ENCODE results near the gene KLHL29. TPM values are rescaled to one million over a fixed set of nuclear protein-coding genes. Genes with fewer than 3 reads are reported as not detected.

Gene KLHL29
- total and polyA plus RNA-seq, 2 donors (not counting 3 experiments of a cell fraction or from before 2014, with no cell fraction given) = 4.6 to 12.7 TPM

DNA sequence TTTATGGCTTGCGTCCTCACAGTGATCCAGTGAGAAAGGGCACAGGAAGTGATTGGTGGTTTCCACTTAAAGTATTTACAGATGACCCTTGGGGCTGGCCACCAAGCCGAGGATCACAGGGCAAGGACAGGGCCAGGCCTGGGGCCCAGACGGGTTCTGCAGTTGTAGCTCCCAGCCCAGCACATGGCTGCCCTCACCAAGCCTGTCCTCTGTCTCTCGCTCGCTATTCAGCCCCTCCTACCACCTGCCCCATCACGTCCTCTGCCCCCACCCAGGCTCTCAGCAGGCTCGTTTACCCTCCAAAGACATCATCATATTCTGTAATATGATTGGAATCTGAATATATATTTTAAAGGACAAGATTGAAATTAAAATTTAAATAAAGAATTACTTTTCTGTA, 246.0 kb downstream of the KLHL29 start:
- H3K27me3 ChIP-seq (ENCODE audit: control insufficient read depth in 2 of 2, insufficient read depth in 2 of 2, low read length in 2 of 2) = no peaks in the 10 kb centered on the region
- H3K4me3 ChIP-seq (replicated peaks in 1 of 3; ENCODE audit: insufficient read depth in 1 of 3, low read depth in 1 of 3, low read length in 3 of 3) = no peak overlapping the region
- no peak overlapping the region for H3K4me2 ChIP-seq (ENCODE audit: insufficient read depth, low read length)
- no peaks in the 10 kb centered on the region for H3K4me1 ChIP-seq (ENCODE audit: control insufficient read depth, extremely low read depth, insufficient read depth, low read length)
- POLR2A ChIA-PET = no interaction called here
- no peak for DNase-seq (ENCODE audit: low read depth, low spot score)
- dilution Hi-C loops (cut with MboI; ENCODE audit: extremely low pct_ligation_motif_present, low sequenced_read_pairs) = no loop called here
- no peaks in the 10 kb centered on the region for H3K9me3 ChIP-seq (replicated peaks; ENCODE audit: control insufficient read depth, insufficient read depth, low read length)
- no peaks in the 10 kb centered on the region for H3K79me2 ChIP-seq (ENCODE audit: control insufficient read depth, insufficient read depth, low read length)
- H4K20me1 ChIP-seq (replicated peaks; ENCODE audit: control insufficient read depth, extremely low read depth, insufficient read depth, low read length) = no peaks in the 10 kb centered on the region
- no peak overlapping the region for H2AFZ ChIP-seq (ENCODE audit: low read depth, low read length)
- BruUV-seq (replicated peaks) = no TSS peak
- H3K36me3 ChIP-seq (ENCODE audit: control insufficient read depth in 2 of 2, extremely low read depth in 1 of 2, insufficient read depth in 2 of 2, low read length in 2 of 2) = no peaks in the 10 kb centered on the region
- no peaks in the 10 kb centered on the region for H3K9me1 ChIP-seq (replicated peaks; ENCODE audit: control insufficient read depth, extremely low read depth, insufficient read depth, low read length)
- H3K9ac ChIP-seq (replicated peaks; ENCODE audit: extremely low read depth, insufficient read depth, low read length) = no peak overlapping the region
- TF ChIP-seq EZH2 (IDR thresholded peaks at IDR 0.05; ENCODE audit: borderline replicate concordance, low read depth, low read length, severe bottlenecking) (no peak), FOS (IDR thresholded peaks at IDR 0.05; ENCODE audit: borderline replicate concordance, insufficient read depth, low read length) (no peak), GATA2 (IDR thresholded peaks at IDR 0.05; ENCODE audit: insufficient read depth, insufficient read length, low read depth, low read length) (no peak), MYC (IDR thresholded peaks at IDR 0.05; ENCODE audit: low read depth, low read length) (no peak)
- TF ChIP-seq, protein P1, sequence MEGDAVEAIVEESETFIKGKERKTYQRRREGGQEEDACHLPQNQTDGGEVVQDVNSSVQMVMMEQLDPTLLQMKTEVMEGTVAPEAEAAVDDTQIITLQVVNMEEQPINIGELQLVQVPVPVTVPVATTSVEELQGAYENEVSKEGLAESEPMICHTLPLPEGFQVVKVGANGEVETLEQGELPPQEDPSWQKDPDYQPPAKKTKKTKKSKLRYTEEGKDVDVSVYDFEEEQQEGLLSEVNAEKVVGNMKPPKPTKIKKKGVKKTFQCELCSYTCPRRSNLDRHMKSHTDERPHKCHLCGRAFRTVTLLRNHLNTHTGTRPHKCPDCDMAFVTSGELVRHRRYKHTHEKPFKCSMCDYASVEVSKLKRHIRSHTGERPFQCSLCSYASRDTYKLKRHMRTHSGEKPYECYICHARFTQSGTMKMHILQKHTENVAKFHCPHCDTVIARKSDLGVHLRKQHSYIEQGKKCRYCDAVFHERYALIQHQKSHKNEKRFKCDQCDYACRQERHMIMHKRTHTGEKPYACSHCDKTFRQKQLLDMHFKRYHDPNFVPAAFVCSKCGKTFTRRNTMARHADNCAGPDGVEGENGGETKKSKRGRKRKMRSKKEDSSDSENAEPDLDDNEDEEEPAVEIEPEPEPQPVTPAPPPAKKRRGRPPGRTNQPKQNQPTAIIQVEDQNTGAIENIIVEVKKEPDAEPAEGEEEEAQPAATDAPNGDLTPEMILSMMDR (IDR thresholded peaks at IDR 0.05; ENCODE audit: extremely low read depth in 1 of 2, insufficient read depth in 1 of 2, low read depth in 1 of 2, low read length in 2 of 2) = no peak
- TF ChIP-seq, protein P2, sequence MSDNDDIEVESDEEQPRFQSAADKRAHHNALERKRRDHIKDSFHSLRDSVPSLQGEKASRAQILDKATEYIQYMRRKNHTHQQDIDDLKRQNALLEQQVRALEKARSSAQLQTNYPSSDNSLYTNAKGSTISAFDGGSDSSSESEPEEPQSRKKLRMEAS (IDR thresholded peaks at IDR 0.05; ENCODE audit: insufficient read depth, insufficient read length) = no peak
- no peak for FAIRE-seq
- intact Hi-C loops (cut with micrococcal nuclease) = no loop called here
- CTCF ChIA-PET = no interaction called here
- no peak overlapping the region for H3K27ac ChIP-seq (ENCODE audit: insufficient read depth, low read depth, low read length)

Data from endothelial cell of umbilical vein (primary cell).